Gastrocnemius medialis (tissue), 4 donors: Measurements from ENCODE around the gene CLCN3. TPM values are rescaled to one million over a fixed set of nuclear protein-coding genes. Genes with fewer than 3 reads are reported as not detected.
A peak's percentile ranks its signal among the peaks of the same experiment; 100 is the strongest.

ENCODE experiments used
- ATAC-seq, 2 donors: fragments of 150-250 bp; one replicate each; pipeline ENCODE4 v1.9.1; 2016
- DNase-seq, 2 donors: peaks; one replicate each; pipeline ENCODE4 v3.0.0-alpha.2; 2019
- H3K27ac ChIP-seq, 4 donors: fragments of 200-600 bp; sonication (generic); 1 replicate in 1 of 4; 2 replicates in 3 of 4; pipeline ENCODE4 v1.5.1; 2016 to 2018; ENCODE audit warnings: mild to moderate bottlenecking in 2 of 4, moderate library complexity in 1 of 4
- H3K27me3 ChIP-seq, 3 donors: fragments of 200-600 bp; sonication (generic) in 2 of 3; 1 replicate in 1 of 3; 2 replicates in 2 of 3; pipeline versions ENCODE4 v1.5.1 to v1.6.0; 2016 to 2019; ENCODE audit warnings: mild to moderate bottlenecking in 1 of 3, moderate library complexity in 1 of 3
- H3K36me3 ChIP-seq, 2 donors: fragments of 200-600 bp; sonication (generic) in 1 of 2; one replicate each; pipeline ENCODE4 v1.5.1; 2017 to 2018
- H3K4me1 ChIP-seq, 2 donors: fragments of 200-600 bp; sonication (generic) in 1 of 2; one replicate each; pipeline ENCODE4 v1.5.1; 2016 to 2017; ENCODE audit warnings: mild to moderate bottlenecking in 2 of 2
- H3K4me3 ChIP-seq, 4 donors: fragments of 200-600 bp; sonication (generic) in 3 of 4; 1 replicate in 1 of 4; 2 replicates in 3 of 4; pipeline ENCODE4 v1.5.1; 2016 to 2019; ENCODE audit warnings: mild to moderate bottlenecking in 2 of 4
- H3K9me3 ChIP-seq, 3 donors: fragments of 200-600 bp; sonication (generic) in 2 of 3; 1 replicate in 1 of 3; 2 replicates in 2 of 3; pipeline ENCODE4 v1.5.1; 2016 to 2019
- CTCF ChIP-seq, 5 experiments: fragments of 450-650 bp in 3 of 5; fragments of 200-600 bp in 2 of 5; sonication (generic) in 2 of 5; IDR thresholded peaks in 4 of 5; conservative IDR thresholded peaks in 1 of 5; 1 replicate in 4 of 5; 2 replicates in 1 of 5; pipeline ENCODE4 v1.5.1; 2016 to 2019; ENCODE audit warnings: antibody characterized with exemption in 5 of 5, mild to moderate bottlenecking in 3 of 5, moderate library complexity in 3 of 5
- POLR2A ChIP-seq, 2 donors: fragments of 450-650 bp; IDR thresholded peaks; one replicate each; pipeline ENCODE4 v1.6.1; 2017; ENCODE audit warnings: antibody characterized with exemption in 2 of 2, mild to moderate bottlenecking in 2 of 2, moderate library complexity in 2 of 2
- in situ Hi-C, 4 donors: fragments of 200-750 bp; cut with MboI; loops; one replicate each; pipeline versions ENCODE4 v1.15.0 to v1.8.0; 2017; ENCODE audit warnings: low sequenced_read_pairs in 4 of 4
- intact Hi-C: fragments of 100-400 bp; cut with DNase I; formaldehyde crosslinking; loops from one replicate; pipeline ENCODE4 v1.15.1; 2023; ENCODE audit warnings: low total_unique reads
- total RNA-seq, 4 donors: library from RNA; depleted of rRNA; stranded (reverse); fragments of >200 nt; gene quantifications; one replicate each; pipeline versions ENCODE4 v1.1.0 to v1.2.3, GENCODE V29; 2016

The CLCN3 gene
- total RNA-seq, 4 donors from 2014 or later, result 18.7 to 24.8 (median 20.5) TPM

GRCh38 chr4:169744601-169745000 lies 124.2 kb downstream of the CLCN3 start:
- Histone ChIP-seq H3K27me3 (no peaks in the 10 kb centered on the region), H3K27ac (no peak overlapping the region), H3K4me1 (no peaks in the 10 kb centered on the region), H3K4me3 (no peak overlapping the region), H3K9me3 (no peaks in the 10 kb centered on the region), H3K36me3 (no peaks in the 10 kb centered on the region)
- no peak for TF ChIP-seq POLR2A (IDR thresholded peaks at IDR 0.05)
- ATAC-seq (no peak), DNase-seq (no peak)
- intact Hi-C loops (no loop called here), in situ Hi-C loops (no loop called here)

- no peak for ATAC-seq
- no peaks in the 10 kb centered on the region for H3K36me3 ChIP-seq
- intact Hi-C loops, result no loop called here
Observed at GRCh38 chr4:169745291-169745690, 124.9 kb downstream of the CLCN3 start.

GRCh38 chr4:169756971-169757574 lies 136.7 kb downstream of the CLCN3 start:
- DNase-seq (no peak), ATAC-seq (peak in 1 of 2 donors; percentile 6)
- peak overlapping the region; percentile 78 to 100 (median 88) for H3K4me3 ChIP-seq
- in situ Hi-C loops, result loop anchor here in 1 of 4 donors (10.0 kb wide), 1 partner anchor 132 kb away; the partner anchor contains the start of gene CLCN3
- H3K27me3 ChIP-seq, result no peaks in the 10 kb centered on the region
- intact Hi-C loops, result no loop called here
- TF ChIP-seq CTCF (IDR thresholded peaks at IDR 0.05 in 4 of 5, conservative IDR thresholded peaks at IDR 0.05 in 1 of 5), result no peak
- no peak for TF ChIP-seq POLR2A (IDR thresholded peaks at IDR 0.05)
- H3K27ac ChIP-seq, result peak overlapping the region; percentile 63 to 81 (median 73)
- H3K4me1 ChIP-seq, result peaks cover 16 to 17% of the 10 kb centered on the region in 2 donors
- H3K9me3 ChIP-seq, result no peaks in the 10 kb centered on the region
- peaks cover 0 to 9% of the 10 kb centered on the region in 2 donors for H3K36me3 ChIP-seq

More at GRCh38 chr4:169745291-169745690, 124.9 kb downstream of the CLCN3 start:
- TF ChIP-seq CTCF (IDR thresholded peaks at IDR 0.05 in 4 of 5, conservative IDR thresholded peaks at IDR 0.05 in 1 of 5) (no peak), POLR2A (IDR thresholded peaks at IDR 0.05) (no peak)
- in situ Hi-C loops, result no loop called here
- Histone ChIP-seq H3K27me3 (no peaks in the 10 kb centered on the region), H3K9me3 (no peaks in the 10 kb centered on the region), H3K27ac (no peak overlapping the region), H3K4me1 (no peaks in the 10 kb centered on the region), H3K4me3 (no peak overlapping the region)
- no peak for DNase-seq

- peaks cover 16 to 17% of the 10 kb centered on the region in 2 donors for H3K4me1 ChIP-seq
- peak within 1 kb of the TSS; percentile 78 to 100 (median 88) for H3K4me3 ChIP-seq
- H3K27ac ChIP-seq, result peak within 1 kb of the TSS; percentile 63 to 81 (median 73)
- H3K36me3 ChIP-seq, result peaks cover 0 to 9% of the 10 kb centered on the region in 2 donors
- H3K27me3 ChIP-seq, result no peaks in the 10 kb centered on the region
- ATAC-seq (peak; percentile 96 to 97), DNase-seq (peak; percentile 84 to 88)
- intact Hi-C loops, result loop anchor here (2.0 kb wide), 2 partner anchors 145 to 269 kb away; partner anchors contain the start of genes MFAP3L and NEK1
- in situ Hi-C loops, result loop anchor here in 1 of 4 donors (10.0 kb wide), 1 partner anchor 133 kb away; the partner anchor contains the start of gene CLCN3
- H3K9me3 ChIP-seq, result no peaks in the 10 kb centered on the region
- peak in 1 of 5 experiments; percentile 15 for TF ChIP-seq CTCF (IDR thresholded peaks at IDR 0.05 in 4 of 5, conservative IDR thresholded peaks at IDR 0.05 in 1 of 5)
- peak; percentile 35 to 54 for TF ChIP-seq POLR2A (IDR thresholded peaks at IDR 0.05)
Observed at GRCh38 chr4:169757575-169758184, 137.3 kb downstream of the CLCN3 start, which contains the start of gene HPF1. Gene HPF1, minus strand, starts transcription at chr4:169757944. Its CDS starts 67 bp downstream, at chr4:169757877.
